ENCODE measurements around the gene RHEB. TPM values are rescaled to one million over a fixed set of nuclear protein-coding genes. Genes with fewer than 3 reads are reported as not detected.

RHEB gene
- total RNA-seq, 1 experiment from 2014 or later, result 123 TPM

GRCh38 chr7:151513133-151513532 lies 6.6 kb downstream of the RHEB start:
- DNase-seq, result no peak
- peaks cover 47% of the 10 kb centered on the region for H3K4me1 Mint-ChIP-seq (ENCODE audit: low read depth, unreplicated experiment)
- no peak overlapping the region for H3K4me3 Mint-ChIP-seq (ENCODE audit: low read depth, unreplicated experiment)
- intact Hi-C loops (cut with micrococcal nuclease; ENCODE audit: unreplicated experiment), result loop anchor here (10.0 kb wide), 1 partner anchor 48 kb away; no protein-coding TSS in a partner anchor
- CTCF ChIA-PET, result interaction anchor here (1.1 kb wide), 1 partner anchor 10 kb away, joined by 3 read pairs; no protein-coding TSS in a partner anchor
- no TSS peak for BruUV-seq (replicated peaks)
- no peaks in the 10 kb centered on the region for H3K9me3 Mint-ChIP-seq (ENCODE audit: low read depth, unreplicated experiment)
- H3K36me3 Mint-ChIP-seq (ENCODE audit: insufficient read depth, unreplicated experiment), result peaks cover 25% of the 10 kb centered on the region
- no peaks in the 10 kb centered on the region for H3K27me3 Mint-ChIP-seq (ENCODE audit: unreplicated experiment)
- no peak overlapping the region for H3K27ac Mint-ChIP-seq (ENCODE audit: unreplicated experiment)
- TF ChIP-seq CTCF (IDR thresholded peaks at IDR 0.05; ENCODE audit: unreplicated experiment), result no peak

- no peak for TF ChIP-seq CTCF (IDR thresholded peaks at IDR 0.05; ENCODE audit: unreplicated experiment)
- BruUV-seq (replicated peaks), result no TSS peak
- Mint-ChIP-seq H3K4me1 (ENCODE audit: low read depth, unreplicated experiment) (peaks cover 47% of the 10 kb centered on the region), H3K27me3 (ENCODE audit: unreplicated experiment) (no peaks in the 10 kb centered on the region), H3K36me3 (ENCODE audit: insufficient read depth, unreplicated experiment) (peaks cover 17% of the 10 kb centered on the region), H3K4me3 (ENCODE audit: low read depth, unreplicated experiment) (no peak overlapping the region), H3K27ac (ENCODE audit: unreplicated experiment) (no peak overlapping the region), H3K9me3 (ENCODE audit: low read depth, unreplicated experiment) (no peaks in the 10 kb centered on the region)
- intact Hi-C loops (cut with micrococcal nuclease; ENCODE audit: unreplicated experiment), result loop anchor here (10.0 kb wide), 1 partner anchor 48 kb away; no protein-coding TSS in a partner anchor
- DNase-seq, result no peak
- CTCF ChIA-PET, result no interaction called here
Measured at GRCh38 chr7:151512353-151512752, 7.3 kb downstream of the RHEB start.

DNA sequence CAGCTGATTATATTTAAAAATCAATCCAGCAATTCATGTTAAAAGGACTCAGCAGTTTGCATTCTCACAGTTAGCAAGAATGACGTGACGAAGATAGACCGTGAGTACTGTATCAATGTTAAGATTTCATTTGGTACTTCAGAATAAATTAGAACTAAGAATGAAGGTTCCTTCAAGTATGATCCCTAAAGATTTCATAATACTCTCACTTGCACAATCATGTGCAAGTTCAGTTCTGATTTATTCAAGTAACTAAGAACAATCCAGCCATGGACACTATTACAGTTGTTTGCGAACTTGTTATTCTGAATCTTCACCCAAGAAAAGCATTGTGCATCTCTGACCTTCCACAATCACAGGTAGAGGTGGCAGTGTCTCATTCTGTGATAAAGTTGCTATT lies 7.7 kb downstream of the RHEB start:
- H3K27me3 Mint-ChIP-seq (ENCODE audit: unreplicated experiment), result no peaks in the 10 kb centered on the region
- TF ChIP-seq CTCF (IDR thresholded peaks at IDR 0.05; ENCODE audit: unreplicated experiment), result no peak
- no peak overlapping the region for H3K27ac Mint-ChIP-seq (ENCODE audit: unreplicated experiment)
- H3K4me3 Mint-ChIP-seq (ENCODE audit: low read depth, unreplicated experiment), result no peak overlapping the region
- peaks cover 13% of the 10 kb centered on the region for H3K36me3 Mint-ChIP-seq (ENCODE audit: insufficient read depth, unreplicated experiment)
- CTCF ChIA-PET, result interaction anchor here (0.6 kb wide), 1 partner anchor 51 kb away, joined by 5 read pairs; no protein-coding TSS in a partner anchor
- DNase-seq, result no peak
- intact Hi-C loops (cut with micrococcal nuclease; ENCODE audit: unreplicated experiment), result loop anchor here (10.0 kb wide), 1 partner anchor 47 kb away; no protein-coding TSS in a partner anchor
- no TSS peak for BruUV-seq (replicated peaks)
- H3K4me1 Mint-ChIP-seq (ENCODE audit: low read depth, unreplicated experiment), result peaks cover 47% of the 10 kb centered on the region
- H3K9me3 Mint-ChIP-seq (ENCODE audit: low read depth, unreplicated experiment), result no peaks in the 10 kb centered on the region

- Mint-ChIP-seq H3K27ac (ENCODE audit: unreplicated experiment) (no peak overlapping the region), H3K9me3 (ENCODE audit: low read depth, unreplicated experiment) (no peaks in the 10 kb centered on the region), H3K4me3 (ENCODE audit: low read depth, unreplicated experiment) (no peak overlapping the region), H3K36me3 (ENCODE audit: insufficient read depth, unreplicated experiment) (peaks cover 8% of the 10 kb centered on the region), H3K27me3 (ENCODE audit: unreplicated experiment) (no peaks in the 10 kb centered on the region), H3K4me1 (ENCODE audit: low read depth, unreplicated experiment) (peaks cover 44% of the 10 kb centered on the region)
- no TSS peak for BruUV-seq (replicated peaks)
- no peak for TF ChIP-seq CTCF (IDR thresholded peaks at IDR 0.05; ENCODE audit: unreplicated experiment)
- no peak for DNase-seq
- CTCF ChIA-PET, result interaction anchor here (0.6 to 0.7 kb wide), 2 partner anchors 52 to 1040 kb away, joined by 3 to 5 read pairs; no protein-coding TSS in a partner anchor
- intact Hi-C loops (cut with micrococcal nuclease; ENCODE audit: unreplicated experiment), result loop anchor here (10.0 kb wide), 1 partner anchor 46 kb away; no protein-coding TSS in a partner anchor
Measured at GRCh38 chr7:151511270-151511669, 8.4 kb downstream of the RHEB start.
